Cardiac atrium fibroblast (primary cell): ENCODE data around the gene EML6. TPM values are rescaled to one million over a fixed set of nuclear protein-coding genes. Genes with fewer than 3 reads are reported as not detected.

Source experiments
- total RNA-seq: library from RNA; depleted of rRNA; stranded (reverse); fragments of >200 nt; gene quantifications from 2 replicates; pipeline ENCODE4 v1.2.3, GENCODE V29; 2015

EML6 gene
- under 0.01 TPM in 2 replicates for total RNA-seq

DNA sequence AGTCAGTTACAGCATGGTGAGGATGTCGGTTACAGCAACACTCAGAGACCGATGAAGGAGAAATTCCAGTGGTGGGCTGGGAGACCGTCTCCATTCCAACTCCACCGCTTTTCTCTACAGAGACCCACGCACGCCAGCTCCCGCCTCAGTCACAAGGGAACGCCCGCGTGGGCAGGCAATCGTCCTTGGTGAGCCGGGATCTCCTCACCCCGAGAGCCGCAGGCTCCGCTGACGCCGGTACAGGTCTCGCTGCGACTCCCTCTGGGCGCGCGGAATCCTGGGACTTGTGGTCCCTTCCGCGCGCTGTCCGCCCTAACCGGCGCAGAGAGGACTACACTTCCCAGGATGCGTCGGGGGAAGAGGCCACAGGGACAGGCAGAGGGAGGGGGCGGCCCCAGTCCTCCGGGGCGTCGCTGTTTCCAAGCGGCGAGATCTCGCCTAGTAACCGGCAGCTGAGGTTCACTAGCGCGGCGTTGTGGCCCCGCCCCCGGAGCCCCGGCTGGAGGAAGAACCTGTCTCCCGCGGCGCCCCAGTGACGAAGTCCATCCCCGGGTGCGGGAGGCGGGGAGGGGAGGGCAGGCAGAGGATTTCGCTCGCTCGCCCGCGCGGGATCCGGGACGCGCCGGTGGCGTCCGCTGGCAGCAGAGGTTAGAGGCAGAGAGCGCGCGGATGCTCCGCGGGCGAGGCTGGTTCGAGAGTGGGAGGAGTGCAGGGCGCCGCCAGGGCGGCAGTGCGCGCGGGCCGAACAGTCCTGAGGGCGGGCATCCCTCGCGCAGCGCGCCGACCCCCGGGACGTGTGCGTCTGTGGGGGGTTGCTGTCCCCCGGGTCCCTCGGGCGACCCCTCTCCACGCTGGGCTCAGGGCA is at the start of gene EML6:
TSS of gene EML6 (plus strand) at position 532 of the 865 bp plus-strand sequence. CDS start 1,400 bp downstream, outside the sequence.

